Left lung (tissue), 10 donors: ENCODE measurements around the gene SEMA3D. TPM values are rescaled to one million over a fixed set of nuclear protein-coding genes. Genes with fewer than 3 reads are reported as not detected.

ENCODE experiments used
- ATAC-seq: fragments of 200-7000 bp; cut with Tn5 transposase; one replicate; pipeline ENCODE4 v1.9.1; 2020; ENCODE audit warnings: moderate library complexity
- DNase-seq, 4 donors: peaks; one replicate each; pipeline ENCODE4 v3.0.0-alpha.2; 2013 to 2020
- H3K27ac ChIP-seq, 2 donors: fragments of 200-600 bp; sonication (generic) in 1 of 2; one replicate each; pipeline versions ENCODE4 v1.5.0 to v1.8.0; 2020 to 2021
- H3K27me3 ChIP-seq, 2 donors: fragments of 200-600 bp; sonication (generic) in 1 of 2; one replicate each; pipeline versions ENCODE4 v1.5.0 to v1.8.0; 2020 to 2021
- H3K36me3 ChIP-seq, 2 donors: fragments of 200-600 bp; sonication (generic) in 1 of 2; one replicate each; pipeline versions ENCODE4 v1.5.0 to v1.8.0; 2020 to 2021
- H3K4me1 ChIP-seq, 2 donors: fragments of 200-600 bp; one replicate each; pipeline ENCODE4 v1.8.0; 2021
- H3K4me3 ChIP-seq, 2 donors: fragments of 200-600 bp; sonication (generic) in 1 of 2; one replicate each; pipeline versions ENCODE4 v1.5.0 to v1.8.0; 2020 to 2021; ENCODE audit warnings: mild to moderate bottlenecking in 1 of 2
- H3K9me3 ChIP-seq, 2 donors: fragments of 200-600 bp; sonication (generic) in 1 of 2; one replicate each; pipeline versions ENCODE4 v1.5.0 to v1.8.0; 2020 to 2021
- CTCF ChIP-seq, 2 donors: fragments of 200-600 bp; sonication (generic) in 1 of 2; IDR thresholded peaks; one replicate each; pipeline versions ENCODE4 v1.5.0 to v1.8.0; 2021; ENCODE audit warnings: antibody characterized with exemption in 2 of 2
- intact Hi-C, 2 donors: fragments of 100-400 bp; cut with DNase I; formaldehyde crosslinking; loops; one replicate each; pipeline versions ENCODE4 v1.11.2 to v1.14.2; 2022
- polyA plus RNA-seq, 6 donors: library from polyadenylated mRNA; unstranded; fragments of 120-200 nt; gene quantifications; one replicate each; pipeline ENCODE4 v1.2.1, GENCODE V29; 2013; ENCODE audit not compliant: insufficient read length in 6 of 6
- total RNA-seq, 2 donors: library from RNA; stranded (reverse); fragmentation: NEBNext Ultra II Directional; extraction: Animal tissue kit (Norgen Biotek cat#: 25700); gene quantifications; one replicate each; pipeline ENCODE4 v1.2.1, GENCODE V29; 2021
- donor health status: DM: no; HTN: yes; CAD: no.
- donor health status: DM: no; HTN: no; CAD: no.

Gene SEMA3D
- total and polyA plus RNA-seq, 8 donors: 5.5 to 68.5 (median 46.3) TPM

GRCh38 chr7:85018498-85018897 lies 168.4 kb downstream of the SEMA3D start:
- ATAC-seq (no peak), DNase-seq (no peak)
- Histone ChIP-seq H3K27me3 (no peaks in the 10 kb centered on the region), H3K9me3 (no peaks in the 10 kb centered on the region), H3K4me3 (no peak overlapping the region), H3K27ac (no peak overlapping the region), H3K4me1 (no peaks in the 10 kb centered on the region), H3K36me3 (no peaks in the 10 kb centered on the region)
- intact Hi-C loops: no loop called here
- no peak for TF ChIP-seq CTCF (IDR thresholded peaks at IDR 0.05)

- intact Hi-C loops: no loop called here
- TF ChIP-seq CTCF (IDR thresholded peaks at IDR 0.05): no peak
- no peaks in the 10 kb centered on the region for H3K4me1 ChIP-seq
- DNase-seq (no peak), ATAC-seq (no peak)
- H3K27ac ChIP-seq: no peak overlapping the region
- H3K27me3 ChIP-seq: no peaks in the 10 kb centered on the region
- H3K4me3 ChIP-seq: no peak overlapping the region
- H3K9me3 ChIP-seq: no peaks in the 10 kb centered on the region
- no peaks in the 10 kb centered on the region for H3K36me3 ChIP-seq
Measured at GRCh38 chr7:85016286-85016685, 170.6 kb downstream of the SEMA3D start.

GRCh38 chr7:85014936-85015660 lies 171.8 kb downstream of the SEMA3D start:
- no peaks in the 10 kb centered on the region for H3K9me3 ChIP-seq
- H3K27me3 ChIP-seq: no peaks in the 10 kb centered on the region
- no peak for TF ChIP-seq CTCF (IDR thresholded peaks at IDR 0.05)
- intact Hi-C loops: no loop called here
- no peak overlapping the region for H3K27ac ChIP-seq
- no peaks in the 10 kb centered on the region for H3K4me1 ChIP-seq
- H3K36me3 ChIP-seq: no peaks in the 10 kb centered on the region
- ATAC-seq (no peak), DNase-seq (no peak)
- no peak overlapping the region for H3K4me3 ChIP-seq

- no peak for DNase-seq
- TF ChIP-seq CTCF (IDR thresholded peaks at IDR 0.05): no peak
- intact Hi-C loops: no loop called here
- Histone ChIP-seq H3K4me1 (no peaks in the 10 kb centered on the region), H3K27me3 (no peaks in the 10 kb centered on the region), H3K27ac (no peak overlapping the region), H3K9me3 (no peaks in the 10 kb centered on the region), H3K4me3 (no peak overlapping the region), H3K36me3 (no peaks in the 10 kb centered on the region)
- no peak for ATAC-seq
Measured at GRCh38 chr7:85011127-85011526, 175.7 kb downstream of the SEMA3D start.

GRCh38 chr7:85010306-85010705 lies 176.6 kb downstream of the SEMA3D start:
- Histone ChIP-seq H3K9me3 (no peaks in the 10 kb centered on the region), H3K4me3 (no peak overlapping the region), H3K4me1 (no peaks in the 10 kb centered on the region), H3K27ac (no peak overlapping the region), H3K27me3 (no peaks in the 10 kb centered on the region), H3K36me3 (no peaks in the 10 kb centered on the region)
- intact Hi-C loops: no loop called here
- TF ChIP-seq CTCF (IDR thresholded peaks at IDR 0.05): no peak
- DNase-seq (no peak), ATAC-seq (no peak)
